ENCODE results near the gene PDE7B.

PDE7B gene

GRCh38 chr6:135950669-135951068 is 99.2 kb downstream of the PDE7B start:
- TF ChIP-seq GATA2 (IDR thresholded peaks at IDR 0.05; ENCODE audit: low read depth, low read length) (no peak), GATA3 (IDR thresholded peaks at IDR 0.05; ENCODE audit: low read depth, low read length) (no peak)

GRCh38 chr6:135951169-135951568 is 99.7 kb downstream of the PDE7B start:
- TF ChIP-seq GATA3 (IDR thresholded peaks at IDR 0.05; ENCODE audit: low read depth, low read length): no peak
- TF ChIP-seq GATA2 (IDR thresholded peaks at IDR 0.05; ENCODE audit: low read depth, low read length): no peak

- TF ChIP-seq GATA3 (IDR thresholded peaks at IDR 0.05; ENCODE audit: low read depth, low read length): no peak
Measured at GRCh38 chr6:135953818-135954217, 102.3 kb downstream of the PDE7B start.

GRCh38 chr6:135955099-135955498 is 103.6 kb downstream of the PDE7B start:
- TF ChIP-seq GATA3 (IDR thresholded peaks at IDR 0.05; ENCODE audit: low read depth, low read length): no peak
- no peak for TF ChIP-seq GATA2 (IDR thresholded peaks at IDR 0.05; ENCODE audit: low read depth, low read length)

- TF ChIP-seq GATA2 (IDR thresholded peaks at IDR 0.05; ENCODE audit: low read depth, low read length) (no peak), GATA3 (IDR thresholded peaks at IDR 0.05; ENCODE audit: low read depth, low read length) (no peak)
Measured at GRCh38 chr6:135962731-135963130, 111.2 kb downstream of the PDE7B start.

DNA sequence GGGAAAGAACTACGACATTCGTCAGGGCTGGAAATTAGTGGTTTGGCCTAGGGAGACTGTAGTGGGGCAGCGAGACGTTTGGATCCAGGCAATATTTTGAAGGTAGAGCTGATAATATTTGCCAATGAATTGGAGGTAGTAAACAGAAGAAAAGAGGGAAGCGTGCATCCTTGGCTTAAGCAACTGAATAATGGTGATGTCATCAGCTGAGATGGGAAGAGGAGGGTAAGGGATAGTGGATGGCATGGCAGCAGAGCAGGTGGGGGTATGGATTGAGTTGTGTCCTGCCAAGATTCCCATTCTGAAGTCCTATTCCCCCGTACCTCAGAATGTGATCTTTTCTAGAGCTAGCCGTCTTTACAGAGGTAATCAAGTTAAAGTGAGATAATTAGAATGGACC is 119.2 kb downstream of the PDE7B start:
- TF ChIP-seq GATA3 (IDR thresholded peaks at IDR 0.05; ENCODE audit: low read depth, low read length): no peak
- TF ChIP-seq GATA2 (IDR thresholded peaks at IDR 0.05; ENCODE audit: low read depth, low read length): no peak

DNA sequence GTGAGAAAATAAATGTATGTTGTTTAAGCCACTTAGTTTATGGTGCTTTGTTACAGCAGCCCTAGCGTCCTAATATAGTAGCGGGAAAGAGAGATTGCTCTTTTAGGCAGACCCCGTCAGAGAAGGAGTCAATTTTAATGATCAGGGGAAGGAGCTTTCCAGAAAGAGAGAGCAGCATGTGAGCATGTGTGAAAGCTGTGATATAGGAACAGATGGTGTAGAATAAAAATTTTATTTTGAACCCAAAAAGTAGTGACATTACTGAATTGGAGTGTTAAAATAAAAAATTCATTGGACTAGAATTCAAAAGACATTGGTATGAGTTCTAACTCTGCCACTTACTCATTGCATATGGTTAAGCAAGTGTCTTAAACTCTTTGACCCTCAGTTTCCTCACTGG is 119.8 kb downstream of the PDE7B start:
- TF ChIP-seq GATA3 (IDR thresholded peaks at IDR 0.05; ENCODE audit: low read depth, low read length): no peak
- TF ChIP-seq GATA2 (IDR thresholded peaks at IDR 0.05; ENCODE audit: low read depth, low read length): no peak

GRCh38 chr6:135972150-135972549 is 120.6 kb downstream of the PDE7B start:
- TF ChIP-seq GATA3 (IDR thresholded peaks at IDR 0.05; ENCODE audit: low read depth, low read length) (no peak), GATA2 (IDR thresholded peaks at IDR 0.05; ENCODE audit: low read depth, low read length) (no peak)

DNA sequence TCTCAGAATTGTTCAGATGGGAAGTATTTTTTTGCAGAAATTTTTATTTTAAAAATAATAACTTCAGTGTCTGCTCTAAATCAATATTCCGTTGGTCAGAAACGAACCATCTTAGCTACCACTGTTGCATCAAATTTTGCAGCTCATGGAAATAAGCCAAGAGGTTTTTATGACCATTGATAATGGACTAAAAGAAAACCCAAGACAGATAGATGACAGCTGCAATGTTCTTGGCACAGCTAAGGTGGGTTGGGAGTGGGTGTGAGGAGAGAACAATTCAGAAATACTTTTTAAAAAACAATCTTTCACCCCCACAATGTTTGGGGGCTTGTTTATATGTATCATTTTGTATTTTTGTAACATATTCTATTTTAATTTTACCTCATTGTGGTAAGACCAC is 121.1 kb downstream of the PDE7B start:
- TF ChIP-seq GATA3 (IDR thresholded peaks at IDR 0.05; ENCODE audit: low read depth, low read length) (no peak), GATA2 (IDR thresholded peaks at IDR 0.05; ENCODE audit: low read depth, low read length) (no peak)

DNA sequence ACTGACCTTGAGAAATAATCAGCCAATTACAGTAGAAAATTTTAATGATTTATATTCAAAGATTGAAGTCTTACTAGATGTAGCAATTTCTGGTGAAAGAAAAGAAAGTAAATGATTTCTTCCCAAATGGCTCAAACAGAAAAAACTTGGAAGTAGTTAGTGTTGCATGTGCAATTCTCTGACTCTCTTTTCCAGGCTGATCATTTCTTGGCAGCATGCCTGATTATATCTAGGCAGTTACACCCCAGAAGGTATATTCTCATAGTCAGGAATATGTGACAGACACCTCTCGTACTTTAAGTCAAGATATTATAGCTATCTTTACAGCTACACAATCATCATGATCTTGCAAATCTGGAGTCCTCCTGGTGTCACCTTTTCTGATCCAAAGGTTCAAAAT is 122.9 kb downstream of the PDE7B start:
- TF ChIP-seq GATA2 (IDR thresholded peaks at IDR 0.05; ENCODE audit: low read depth, low read length): no peak
- TF ChIP-seq GATA3 (IDR thresholded peaks at IDR 0.05; ENCODE audit: low read depth, low read length): no peak

DNA sequence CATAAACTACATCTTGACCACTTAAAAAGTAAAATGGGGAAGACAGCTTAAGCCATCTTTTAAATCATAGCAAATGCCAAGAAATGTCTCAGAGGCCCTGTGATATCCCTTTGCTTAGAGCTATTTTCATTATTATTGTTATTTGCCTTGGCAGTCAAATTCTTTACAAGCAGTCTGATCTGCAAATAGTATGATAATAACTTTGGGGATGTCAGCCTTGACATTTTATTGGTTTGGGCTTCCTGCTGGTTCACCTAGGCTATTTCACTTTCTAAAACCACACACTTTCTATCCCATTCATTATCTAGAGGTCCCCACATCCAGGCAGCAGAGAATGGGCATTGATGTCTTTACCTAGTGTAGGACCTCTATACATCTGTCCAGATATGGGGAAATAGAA is 125.1 kb downstream of the PDE7B start:
- no peak for TF ChIP-seq GATA2 (IDR thresholded peaks at IDR 0.05; ENCODE audit: low read depth, low read length)
- no peak for TF ChIP-seq GATA3 (IDR thresholded peaks at IDR 0.05; ENCODE audit: low read depth, low read length)

DNA sequence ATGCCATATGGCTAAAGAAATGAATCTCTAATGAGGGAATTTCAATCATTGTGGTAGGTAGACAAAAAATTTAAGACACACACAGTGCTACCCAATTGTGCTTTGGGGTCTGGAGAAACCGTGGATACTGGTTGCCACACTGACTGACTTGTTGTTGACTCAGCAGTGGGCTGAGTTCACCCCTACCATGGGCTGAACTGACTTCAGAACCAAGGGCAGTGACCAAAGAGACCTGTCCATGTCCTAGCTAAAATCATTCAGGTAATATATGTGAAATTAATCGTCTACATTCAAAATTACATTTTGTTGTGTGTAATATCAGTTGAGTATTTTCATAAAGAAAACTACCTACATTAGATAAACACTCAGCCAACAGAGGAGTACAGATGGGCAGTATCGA is 131.6 kb downstream of the PDE7B start:
- no peak for TF ChIP-seq GATA3 (IDR thresholded peaks at IDR 0.05; ENCODE audit: low read depth, low read length)
- no peak for TF ChIP-seq GATA2 (IDR thresholded peaks at IDR 0.05; ENCODE audit: low read depth, low read length)

DNA sequence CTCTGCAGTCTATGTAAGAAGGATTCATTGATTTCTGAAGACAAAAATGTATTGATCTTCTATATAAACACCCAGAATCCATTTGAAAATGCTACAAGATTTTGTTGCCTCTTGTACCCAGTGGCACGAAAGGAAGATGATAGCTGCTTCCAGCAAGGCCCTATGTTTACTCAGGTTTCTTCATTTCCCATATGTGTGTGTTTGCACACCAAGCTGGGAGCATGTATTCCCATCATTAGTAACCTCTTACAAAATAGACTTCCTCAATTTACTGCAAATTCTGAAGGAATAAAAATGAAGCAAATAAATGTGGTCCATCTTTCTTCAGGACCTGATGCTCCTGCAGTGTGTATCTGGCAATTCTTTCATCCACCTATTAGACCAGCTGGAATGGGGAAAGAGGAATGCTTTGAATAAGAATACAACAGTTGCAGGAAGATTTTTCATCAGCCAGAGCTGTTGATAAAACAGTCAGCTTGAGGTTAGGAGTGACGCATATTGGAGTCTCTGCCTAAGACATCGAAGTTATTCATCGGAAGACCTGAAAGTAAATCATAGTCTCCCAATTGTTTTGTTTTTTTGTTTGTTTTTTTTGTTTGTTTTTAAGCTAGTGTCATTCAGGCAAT is 132.3 kb downstream of the PDE7B start:
- TF ChIP-seq GATA2 (IDR thresholded peaks at IDR 0.05; ENCODE audit: low read depth, low read length) (no peak), GATA3 (IDR thresholded peaks at IDR 0.05; ENCODE audit: low read depth, low read length) (no peak)

DNA sequence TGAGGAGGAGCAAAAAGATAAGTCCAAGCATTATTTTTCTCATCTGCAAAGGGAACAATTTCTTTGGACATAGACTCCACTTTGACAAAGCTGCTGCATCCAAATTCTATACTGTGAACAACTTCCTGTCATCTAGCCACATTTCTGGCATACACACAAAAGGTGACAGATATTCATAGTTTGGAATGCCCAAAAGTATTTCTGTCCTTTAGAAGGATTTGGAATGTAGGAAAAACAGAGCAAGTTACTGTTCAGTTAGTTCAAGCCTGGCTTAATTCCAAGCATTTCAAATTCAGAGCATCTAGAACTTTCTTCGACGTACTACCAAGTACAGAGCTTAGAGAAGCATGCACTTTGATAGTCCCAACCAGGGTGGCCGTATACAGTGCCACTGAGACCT is 134.0 kb downstream of the PDE7B start:
- no peak for TF ChIP-seq GATA2 (IDR thresholded peaks at IDR 0.05; ENCODE audit: low read depth, low read length)

DNA sequence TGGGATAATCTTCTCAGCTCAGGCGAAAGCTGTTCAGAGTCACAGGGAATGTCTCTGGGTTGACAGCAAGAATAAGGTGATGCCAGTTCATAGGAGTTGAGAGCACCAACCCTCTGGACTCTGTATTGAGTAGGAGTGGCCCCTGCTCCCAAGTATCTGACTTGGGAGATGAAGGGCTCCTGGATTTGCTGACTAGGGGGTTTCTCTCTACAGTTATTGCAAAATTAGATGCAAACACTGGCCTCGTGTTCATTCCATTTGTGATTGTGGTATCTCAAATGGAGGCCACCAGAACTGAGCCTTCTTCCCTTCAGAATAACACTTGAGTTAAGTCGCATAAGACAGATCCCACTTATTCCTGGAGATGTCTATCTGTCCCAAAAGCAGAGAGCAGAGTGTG is 135.7 kb downstream of the PDE7B start:
- no peak for TF ChIP-seq GATA3 (IDR thresholded peaks at IDR 0.05; ENCODE audit: low read depth, low read length)
- no peak for TF ChIP-seq GATA2 (IDR thresholded peaks at IDR 0.05; ENCODE audit: low read depth, low read length)

- TF ChIP-seq GATA2 (IDR thresholded peaks at IDR 0.05; ENCODE audit: low read depth, low read length) (no peak), GATA3 (IDR thresholded peaks at IDR 0.05; ENCODE audit: low read depth, low read length) (no peak)
Measured at GRCh38 chr6:135990439-135990838, 138.9 kb downstream of the PDE7B start.
